SK-N-SH treated with all-trans-retinoic acid at 6 μM for 48 hours (cell line): ENCODE measurements around the gene NDN.

Source experiments
- ATAC-seq: fragments of 200-7000 bp; cut with Tn5 transposase; 3 replicates; pipeline ENCODE4 v1.9.1; 2020; ENCODE audit warnings: mild to moderate bottlenecking, moderate library complexity
- ARNTL ChIP-seq: fragments of 450-650 bp; formaldehyde crosslinking; IDR thresholded peaks from 2 replicates; pipeline ENCODE4 v1.5.0; 2020; ENCODE audit warnings: low read depth, mild to moderate bottlenecking, moderate library complexity, borderline replicate concordance
- BACH2 ChIP-seq: fragments of 250-450 bp; sonication (Bioruptor Pico); IDR thresholded peaks from 2 replicates; pipeline ENCODE4 v1.9.0; 2021; ENCODE audit warnings: mild to moderate bottlenecking, borderline replicate concordance
- CSRNP3 ChIP-seq: fragments of 250-450 bp; sonication (Bioruptor Pico); IDR thresholded peaks from 2 replicates; pipeline ENCODE4 v1.5.1; 2021; ENCODE audit warnings: mild to moderate bottlenecking, moderate library complexity
- GLIS3 ChIP-seq: fragments of 250-450 bp; sonication (Bioruptor Pico); IDR thresholded peaks from 2 replicates; pipeline ENCODE4 v1.5.0; 2020; ENCODE audit warnings: mild to moderate bottlenecking, moderate library complexity
- ISL1 ChIP-seq: fragments of 250-450 bp; sonication (Bioruptor Pico); IDR thresholded peaks from 2 replicates; pipeline ENCODE4 v2.1.2; 2022; ENCODE audit warnings: mild to moderate bottlenecking, moderate library complexity
- OSR1 ChIP-seq: fragments of 250-450 bp; sonication (Bioruptor Pico); IDR thresholded peaks from 2 replicates; pipeline ENCODE4 v1.8.0; 2022; ENCODE audit warnings: moderate library complexity, mild to moderate bottlenecking, inconsistent platforms
- PATZ1 ChIP-seq: fragments of 250-450 bp; sonication (Bioruptor Pico); IDR thresholded peaks from 2 replicates; pipeline ENCODE4 v1.8.0; 2020; ENCODE audit warnings: mild to moderate bottlenecking, moderate library complexity, borderline replicate concordance
- POU6F1 ChIP-seq: fragments of 250-450 bp; sonication (Bioruptor Pico); IDR thresholded peaks from 2 replicates; pipeline ENCODE4 v1.8.0; 2021; ENCODE audit warnings: low read depth, mild to moderate bottlenecking, moderate library complexity, borderline replicate concordance
- PPARA ChIP-seq: fragments of 250-450 bp; sonication (Bioruptor Pico); IDR thresholded peaks from 2 replicates; pipeline ENCODE4 v1.5.0; 2020; ENCODE audit warnings: mild to moderate bottlenecking, borderline replicate concordance
- RARB ChIP-seq: fragments of 250-450 bp; sonication (Bioruptor Pico); IDR thresholded peaks from 2 replicates; pipeline ENCODE4 v1.8.0; 2021; ENCODE audit warnings: mild to moderate bottlenecking, moderate library complexity
- TCF4 ChIP-seq: fragments of 250-450 bp; sonication (Bioruptor Pico); IDR thresholded peaks from 2 replicates; pipeline ENCODE4 v1.8.0; 2021; ENCODE audit warnings: mild to moderate bottlenecking, moderate library complexity, borderline replicate concordance
- TOX ChIP-seq: fragments of 250-450 bp; sonication (Bioruptor Pico); IDR thresholded peaks from 2 replicates; pipeline ENCODE4 v1.8.0; 2021; ENCODE audit warnings: mild to moderate bottlenecking, moderate library complexity, borderline replicate concordance
- ZC3H10 ChIP-seq: fragments of 250-450 bp; sonication (Bioruptor Pico); IDR thresholded peaks from 2 replicates; pipeline ENCODE4 v1.5.1; 2021; ENCODE audit warnings: mild to moderate bottlenecking, moderate library complexity
- ZFP30 ChIP-seq: fragments of 450-650 bp; formaldehyde crosslinking; IDR thresholded peaks from 2 replicates; pipeline ENCODE4 v1.5.0; 2022; ENCODE audit warnings: mild to moderate bottlenecking, moderate library complexity
- ZNF565 ChIP-seq: fragments of 450-650 bp; formaldehyde crosslinking; conservative IDR thresholded peaks from 2 replicates; pipeline ENCODE4 v1.5.0; 2020; ENCODE audit warnings: low read depth, mild to moderate bottlenecking, moderate library complexity
- ZNF70 ChIP-seq: fragments of 450-650 bp; formaldehyde crosslinking; IDR thresholded peaks from 2 replicates; pipeline ENCODE4 v1.5.0; 2020; ENCODE audit warnings: mild to moderate bottlenecking, moderate library complexity
- ZNF8 ChIP-seq: fragments of 450-650 bp; formaldehyde crosslinking; IDR thresholded peaks from 2 replicates; pipeline ENCODE4 v1.5.0; 2020; ENCODE audit warnings: mild to moderate bottlenecking, moderate library complexity
- TF ChIP-seq, protein P1 (sequence below): fragments of 250-450 bp; sonication (Bioruptor Pico); IDR thresholded peaks from 2 replicates; pipeline ENCODE4 v1.5.1; 2020; ENCODE audit warnings: low read depth, mild to moderate bottlenecking, moderate library complexity
- TF ChIP-seq, protein P2 (sequence below): fragments of 250-450 bp; sonication (Bioruptor Pico); IDR thresholded peaks from 2 replicates; pipeline ENCODE4 v1.5.0; 2020; ENCODE audit warnings: mild to moderate bottlenecking, moderate library complexity

The NDN gene

GRCh38 chr15:23645371-23646164, 41.5 kb downstream of the NDN start:
- TF ChIP-seq ZNF70 (CRISPR knock-in tag) (no peak), ISL1 (no peak), OSR1 (CRISPR knock-in tag) (no peak), RARB (CRISPR knock-in tag) (no peak)
- no peak for ATAC-seq

- ATAC-seq, result no peak
- TF ChIP-seq POU6F1 (CRISPR knock-in tag) (no peak), PPARA (no peak), ZNF70 (CRISPR knock-in tag) (no peak), PATZ1 (no peak), RARB (CRISPR knock-in tag) (no peak), OSR1 (CRISPR knock-in tag) (no peak), ZNF565 (CRISPR knock-in tag) (no peak), GLIS3 (no peak), BACH2 (CRISPR knock-in tag) (no peak), ZNF8 (no peak), ARNTL (CRISPR knock-in tag) (no peak), ZC3H10 (CRISPR knock-in tag) (no peak), CSRNP3 (CRISPR knock-in tag) (no peak), TCF4 (CRISPR knock-in tag) (no peak)
- TF ChIP-seq, protein P1, sequence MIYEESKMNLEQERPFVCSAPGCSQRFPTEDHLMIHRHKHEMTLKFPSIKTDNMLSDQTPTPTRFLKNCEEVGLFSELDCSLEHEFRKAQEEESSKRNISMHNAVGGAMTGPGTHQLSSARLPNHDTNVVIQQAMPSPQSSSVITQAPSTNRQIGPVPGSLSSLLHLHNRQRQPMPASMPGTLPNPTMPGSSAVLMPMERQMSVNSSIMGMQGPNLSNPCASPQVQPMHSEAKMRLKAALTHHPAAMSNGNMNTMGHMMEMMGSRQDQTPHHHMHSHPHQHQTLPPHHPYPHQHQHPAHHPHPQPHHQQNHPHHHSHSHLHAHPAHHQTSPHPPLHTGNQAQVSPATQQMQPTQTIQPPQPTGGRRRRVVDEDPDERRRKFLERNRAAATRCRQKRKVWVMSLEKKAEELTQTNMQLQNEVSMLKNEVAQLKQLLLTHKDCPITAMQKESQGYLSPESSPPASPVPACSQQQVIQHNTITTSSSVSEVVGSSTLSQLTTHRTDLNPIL (CRISPR knock-in tag), result no peak
- TF ChIP-seq, protein P2, sequence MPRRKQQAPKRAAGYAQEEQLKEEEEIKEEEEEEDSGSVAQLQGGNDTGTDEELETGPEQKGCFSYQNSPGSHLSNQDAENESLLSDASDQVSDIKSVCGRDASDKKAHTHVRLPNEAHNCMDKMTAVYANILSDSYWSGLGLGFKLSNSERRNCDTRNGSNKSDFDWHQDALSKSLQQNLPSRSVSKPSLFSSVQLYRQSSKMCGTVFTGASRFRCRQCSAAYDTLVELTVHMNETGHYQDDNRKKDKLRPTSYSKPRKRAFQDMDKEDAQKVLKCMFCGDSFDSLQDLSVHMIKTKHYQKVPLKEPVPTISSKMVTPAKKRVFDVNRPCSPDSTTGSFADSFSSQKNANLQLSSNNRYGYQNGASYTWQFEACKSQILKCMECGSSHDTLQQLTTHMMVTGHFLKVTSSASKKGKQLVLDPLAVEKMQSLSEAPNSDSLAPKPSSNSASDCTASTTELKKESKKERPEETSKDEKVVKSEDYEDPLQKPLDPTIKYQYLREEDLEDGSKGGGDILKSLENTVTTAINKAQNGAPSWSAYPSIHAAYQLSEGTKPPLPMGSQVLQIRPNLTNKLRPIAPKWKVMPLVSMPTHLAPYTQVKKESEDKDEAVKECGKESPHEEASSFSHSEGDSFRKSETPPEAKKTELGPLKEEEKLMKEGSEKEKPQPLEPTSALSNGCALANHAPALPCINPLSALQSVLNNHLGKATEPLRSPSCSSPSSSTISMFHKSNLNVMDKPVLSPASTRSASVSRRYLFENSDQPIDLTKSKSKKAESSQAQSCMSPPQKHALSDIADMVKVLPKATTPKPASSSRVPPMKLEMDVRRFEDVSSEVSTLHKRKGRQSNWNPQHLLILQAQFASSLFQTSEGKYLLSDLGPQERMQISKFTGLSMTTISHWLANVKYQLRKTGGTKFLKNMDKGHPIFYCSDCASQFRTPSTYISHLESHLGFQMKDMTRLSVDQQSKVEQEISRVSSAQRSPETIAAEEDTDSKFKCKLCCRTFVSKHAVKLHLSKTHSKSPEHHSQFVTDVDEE (CRISPR knock-in tag), result no peak
Observed at GRCh38 chr15:23644829-23645228, 42.3 kb downstream of the NDN start.

GRCh38 chr15:23642413-23643044, 44.6 kb downstream of the NDN start:
- peak; percentile 97 for ATAC-seq

More at GRCh38 chr15:23642413-23643044, 44.6 kb downstream of the NDN start:
- TF ChIP-seq OSR1 (CRISPR knock-in tag) (no peak), TOX (CRISPR knock-in tag) (no peak), ZFP30 (CRISPR knock-in tag) (no peak), PATZ1 (no peak), ZNF70 (CRISPR knock-in tag) (no peak), ZNF8 (no peak), RARB (CRISPR knock-in tag) (no peak)
- TF ChIP-seq, protein P1 (CRISPR knock-in tag), result no peak
